ENCODE measurements around the gene WNT3.

WNT3 gene

DNA sequence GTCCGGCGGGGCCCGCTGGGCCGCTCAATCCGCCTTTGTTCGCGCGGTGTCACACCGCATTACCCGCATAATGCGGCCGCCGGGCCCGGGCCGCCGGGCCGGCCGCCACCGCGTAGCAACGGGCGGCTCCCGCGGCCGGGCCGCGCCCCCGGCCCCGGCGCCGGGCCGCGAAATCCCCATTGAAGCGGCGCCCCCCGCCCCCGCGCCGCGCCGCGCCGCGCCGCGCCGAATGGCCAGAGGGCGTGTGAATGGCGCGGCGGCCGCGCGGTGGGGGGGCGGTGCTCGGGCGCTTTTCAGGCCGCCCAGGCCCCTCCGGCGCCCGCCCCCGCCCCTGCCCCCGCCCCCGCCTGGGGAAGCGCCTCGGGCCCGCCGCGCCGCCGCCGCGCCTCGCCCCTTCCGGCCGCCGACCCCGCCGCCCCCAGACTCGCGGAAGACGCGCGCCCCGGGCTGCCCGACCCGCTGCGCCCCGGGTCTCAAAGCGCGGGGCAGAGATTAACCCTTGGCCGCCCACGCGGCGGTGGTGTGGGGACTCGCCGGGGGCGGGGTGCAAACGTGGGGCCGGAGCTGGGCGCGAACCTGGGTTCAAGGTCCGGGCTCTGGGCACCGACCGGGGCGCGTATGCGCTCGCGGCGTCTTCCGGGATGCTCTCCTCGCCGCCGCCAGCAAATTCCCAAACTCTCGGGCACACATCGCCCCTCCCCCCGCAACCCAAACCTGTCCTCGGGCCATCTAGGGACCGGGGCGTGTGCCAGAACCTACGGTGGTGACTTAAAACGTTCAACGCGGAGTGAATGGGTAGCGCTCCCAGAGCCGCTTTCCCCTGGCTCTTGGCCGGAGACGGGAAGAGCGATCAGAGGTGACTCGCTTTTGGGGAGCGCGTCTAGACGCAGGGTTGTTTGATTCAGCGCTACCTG is 46.7 kb downstream of the WNT3 start (continued):
- TF ChIP-seq, protein P1, sequence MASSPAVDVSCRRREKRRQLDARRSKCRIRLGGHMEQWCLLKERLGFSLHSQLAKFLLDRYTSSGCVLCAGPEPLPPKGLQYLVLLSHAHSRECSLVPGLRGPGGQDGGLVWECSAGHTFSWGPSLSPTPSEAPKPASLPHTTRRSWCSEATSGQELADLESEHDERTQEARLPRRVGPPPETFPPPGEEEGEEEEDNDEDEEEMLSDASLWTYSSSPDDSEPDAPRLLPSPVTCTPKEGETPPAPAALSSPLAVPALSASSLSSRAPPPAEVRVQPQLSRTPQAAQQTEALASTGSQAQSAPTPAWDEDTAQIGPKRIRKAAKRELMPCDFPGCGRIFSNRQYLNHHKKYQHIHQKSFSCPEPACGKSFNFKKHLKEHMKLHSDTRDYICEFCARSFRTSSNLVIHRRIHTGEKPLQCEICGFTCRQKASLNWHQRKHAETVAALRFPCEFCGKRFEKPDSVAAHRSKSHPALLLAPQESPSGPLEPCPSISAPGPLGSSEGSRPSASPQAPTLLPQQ (tag by site-specific recombination; IDR thresholded peaks at IDR 0.05), result no peak
- TF ChIP-seq ZNF112 (tag by site-specific recombination; IDR thresholded peaks at IDR 0.05) (no peak), ZNF623 (tag by site-specific recombination; IDR thresholded peaks at IDR 0.05) (no peak), ZNF394 (tag by site-specific recombination; IDR thresholded peaks at IDR 0.05; ENCODE audit: borderline replicate concordance) (peak; percentile 65), GLIS2 (tag by site-specific recombination; IDR thresholded peaks at IDR 0.05) (peak; percentile 40; the same call in 1 of the 2 replicates), ZNF571 (tag by site-specific recombination; IDR thresholded peaks at IDR 0.05) (no peak), ZNF266 (tag by site-specific recombination; IDR thresholded peaks at IDR 0.05; ENCODE audit: low read depth) (no peak), HOXC10 (CRISPR knock-in tag; IDR thresholded peaks at IDR 0.05) (no peak), BCL11A (tag by site-specific recombination; IDR thresholded peaks at IDR 0.05; ENCODE audit: low read depth) (peak; percentile 35; the same call in 1 of the 2 replicates), SETDB1 (IDR thresholded peaks at IDR 0.05; ENCODE audit: insufficient read length, low read length) (no peak), ZNF626 (tag by site-specific recombination; IDR thresholded peaks at IDR 0.05) (no peak), ZNF501 (tag by site-specific recombination; IDR thresholded peaks at IDR 0.05) (peak; percentile 58; the same call in 1 of the 2 replicates), ZBTB20 (tag by site-specific recombination; IDR thresholded peaks at IDR 0.05) (peak; percentile 92), KLF7 (tag by site-specific recombination; IDR thresholded peaks at IDR 0.05; ENCODE audit: borderline replicate concordance) (peak; percentile 72; the same call in 1 of the 2 replicates), PRDM1 (tag by site-specific recombination; IDR thresholded peaks at IDR 0.05) (peak; percentile 64), ZNF792 (tag by site-specific recombination; IDR thresholded peaks at IDR 0.05) (no peak), ZNF76 (tag by site-specific recombination; IDR thresholded peaks at IDR 0.05; ENCODE audit: borderline replicate concordance, low read depth) (peak; percentile 40; the same call in 1 of the 2 replicates), ZNF366 (tag by site-specific recombination; conservative IDR thresholded peaks at IDR 0.05) (no peak; the same call in 1 of the 2 replicates)
- TF ChIP-seq, protein P2, sequence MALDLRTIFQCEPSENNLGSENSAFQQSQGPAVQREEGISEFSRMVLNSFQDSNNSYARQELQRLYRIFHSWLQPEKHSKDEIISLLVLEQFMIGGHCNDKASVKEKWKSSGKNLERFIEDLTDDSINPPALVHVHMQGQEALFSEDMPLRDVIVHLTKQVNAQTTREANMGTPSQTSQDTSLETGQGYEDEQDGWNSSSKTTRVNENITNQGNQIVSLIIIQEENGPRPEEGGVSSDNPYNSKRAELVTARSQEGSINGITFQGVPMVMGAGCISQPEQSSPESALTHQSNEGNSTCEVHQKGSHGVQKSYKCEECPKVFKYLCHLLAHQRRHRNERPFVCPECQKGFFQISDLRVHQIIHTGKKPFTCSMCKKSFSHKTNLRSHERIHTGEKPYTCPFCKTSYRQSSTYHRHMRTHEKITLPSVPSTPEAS (tag by site-specific recombination; IDR thresholded peaks at IDR 0.05), result no peak
- TF ChIP-seq, protein P3, sequence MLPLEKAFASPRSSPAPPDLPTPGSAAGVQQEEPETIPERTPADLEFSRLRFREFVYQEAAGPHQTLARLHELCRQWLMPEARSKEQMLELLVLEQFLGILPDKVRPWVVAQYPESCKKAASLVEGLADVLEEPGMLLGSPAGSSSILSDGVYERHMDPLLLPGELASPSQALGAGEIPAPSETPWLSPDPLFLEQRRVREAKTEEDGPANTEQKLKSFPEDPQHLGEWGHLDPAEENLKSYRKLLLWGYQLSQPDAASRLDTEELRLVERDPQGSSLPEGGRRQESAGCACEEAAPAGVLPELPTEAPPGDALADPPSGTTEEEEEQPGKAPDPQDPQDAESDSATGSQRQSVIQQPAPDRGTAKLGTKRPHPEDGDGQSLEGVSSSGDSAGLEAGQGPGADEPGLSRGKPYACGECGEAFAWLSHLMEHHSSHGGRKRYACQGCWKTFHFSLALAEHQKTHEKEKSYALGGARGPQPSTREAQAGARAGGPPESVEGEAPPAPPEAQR (tag by site-specific recombination; IDR thresholded peaks at IDR 0.05), result no peak
- TF ChIP-seq, protein P4, sequence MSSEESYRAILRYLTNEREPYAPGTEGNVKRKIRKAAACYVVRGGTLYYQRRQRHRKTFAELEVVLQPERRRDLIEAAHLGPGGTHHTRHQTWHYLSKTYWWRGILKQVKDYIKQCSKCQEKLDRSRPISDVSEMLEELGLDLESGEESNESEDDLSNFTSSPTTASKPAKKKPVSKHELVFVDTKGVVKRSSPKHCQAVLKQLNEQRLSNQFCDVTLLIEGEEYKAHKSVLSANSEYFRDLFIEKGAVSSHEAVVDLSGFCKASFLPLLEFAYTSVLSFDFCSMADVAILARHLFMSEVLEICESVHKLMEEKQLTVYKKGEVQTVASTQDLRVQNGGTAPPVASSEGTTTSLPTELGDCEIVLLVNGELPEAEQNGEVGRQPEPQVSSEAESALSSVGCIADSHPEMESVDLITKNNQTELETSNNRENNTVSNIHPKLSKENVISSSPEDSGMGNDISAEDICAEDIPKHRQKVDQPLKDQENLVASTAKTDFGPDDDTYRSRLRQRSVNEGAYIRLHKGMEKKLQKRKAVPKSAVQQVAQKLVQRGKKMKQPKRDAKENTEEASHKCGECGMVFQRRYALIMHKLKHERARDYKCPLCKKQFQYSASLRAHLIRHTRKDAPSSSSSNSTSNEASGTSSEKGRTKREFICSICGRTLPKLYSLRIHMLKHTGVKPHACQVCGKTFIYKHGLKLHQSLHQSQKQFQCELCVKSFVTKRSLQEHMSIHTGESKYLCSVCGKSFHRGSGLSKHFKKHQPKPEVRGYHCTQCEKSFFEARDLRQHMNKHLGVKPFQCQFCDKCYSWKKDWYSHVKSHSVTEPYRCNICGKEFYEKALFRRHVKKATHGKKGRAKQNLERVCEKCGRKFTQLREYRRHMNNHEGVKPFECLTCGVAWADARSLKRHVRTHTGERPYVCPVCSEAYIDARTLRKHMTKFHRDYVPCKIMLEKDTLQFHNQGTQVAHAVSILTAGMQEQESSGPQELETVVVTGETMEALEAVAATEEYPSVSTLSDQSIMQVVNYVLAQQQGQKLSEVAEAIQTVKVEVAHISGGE (tag by site-specific recombination; conservative IDR thresholded peaks at IDR 0.05; ENCODE audit: low read depth), result peak; percentile 52; the same call in 1 of the 2 replicates
- TF ChIP-seq, protein P5, sequence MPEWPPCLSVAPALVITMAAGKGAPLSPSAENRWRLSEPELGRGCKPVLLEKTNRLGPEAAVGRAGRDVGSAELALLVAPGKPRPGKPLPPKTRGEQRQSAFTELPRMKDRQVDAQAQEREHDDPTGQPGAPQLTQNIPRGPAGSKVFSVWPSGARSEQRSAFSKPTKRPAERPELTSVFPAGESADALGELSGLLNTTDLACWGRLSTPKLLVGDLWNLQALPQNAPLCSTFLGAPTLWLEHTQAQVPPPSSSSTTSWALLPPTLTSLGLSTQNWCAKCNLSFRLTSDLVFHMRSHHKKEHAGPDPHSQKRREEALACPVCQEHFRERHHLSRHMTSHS (tag by site-specific recombination; IDR thresholded peaks at IDR 0.05), result no peak
- TF ChIP-seq, protein P6, sequence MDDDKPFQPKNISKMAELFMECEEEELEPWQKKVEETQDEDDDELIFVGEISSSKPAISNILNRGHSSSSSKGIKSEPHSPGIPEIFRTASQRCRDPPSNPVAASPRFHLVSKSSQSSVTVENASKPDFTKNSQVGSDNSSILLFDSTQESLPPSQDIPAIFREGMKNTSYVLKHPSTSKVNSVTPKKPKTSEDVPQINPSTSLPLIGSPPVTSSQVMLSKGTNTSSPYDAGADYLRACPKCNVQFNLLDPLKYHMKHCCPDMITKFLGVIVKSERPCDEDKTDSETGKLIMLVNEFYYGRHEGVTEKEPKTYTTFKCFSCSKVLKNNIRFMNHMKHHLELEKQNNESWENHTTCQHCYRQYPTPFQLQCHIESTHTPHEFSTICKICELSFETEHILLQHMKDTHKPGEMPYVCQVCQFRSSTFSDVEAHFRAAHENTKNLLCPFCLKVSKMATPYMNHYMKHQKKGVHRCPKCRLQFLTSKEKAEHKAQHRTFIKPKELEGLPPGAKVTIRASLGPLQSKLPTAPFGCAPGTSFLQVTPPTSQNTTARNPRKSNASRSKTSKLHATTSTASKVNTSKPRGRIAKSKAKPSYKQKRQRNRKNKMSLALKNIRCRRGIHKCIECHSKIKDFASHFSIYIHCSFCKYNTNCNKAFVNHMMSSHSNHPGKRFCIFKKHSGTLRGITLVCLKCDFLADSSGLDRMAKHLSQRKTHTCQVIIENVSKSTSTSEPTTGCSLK (tag by site-specific recombination; IDR thresholded peaks at IDR 0.05), result no peak
- TF ChIP-seq, protein P7, sequence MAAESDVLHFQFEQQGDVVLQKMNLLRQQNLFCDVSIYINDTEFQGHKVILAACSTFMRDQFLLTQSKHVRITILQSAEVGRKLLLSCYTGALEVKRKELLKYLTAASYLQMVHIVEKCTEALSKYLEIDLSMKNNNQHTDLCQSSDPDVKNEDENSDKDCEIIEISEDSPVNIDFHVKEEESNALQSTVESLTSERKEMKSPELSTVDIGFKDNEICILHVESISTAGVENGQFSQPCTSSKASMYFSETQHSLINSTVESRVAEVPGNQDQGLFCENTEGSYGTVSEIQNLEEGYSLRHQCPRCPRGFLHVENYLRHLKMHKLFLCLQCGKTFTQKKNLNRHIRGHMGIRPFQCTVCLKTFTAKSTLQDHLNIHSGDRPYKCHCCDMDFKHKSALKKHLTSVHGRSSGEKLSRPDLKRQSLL (tag by site-specific recombination; IDR thresholded peaks at IDR 0.05), result 0 out of 2 replicates have a peak, but pooled peaks have one; percentile 22
